WTC11 (cell line): Measurements from ENCODE around the gene SH3GL1. TPM values are rescaled to one million over a fixed set of nuclear protein-coding genes. Genes with fewer than 3 reads are reported as not detected.

Source experiments
- ATAC-seq: fragments of 200-7000 bp; cut with Tn5 transposase; 2 replicates; pipeline ENCODE4 v1.10.0; 2021; ENCODE audit warnings: mild to moderate bottlenecking, moderate library complexity
- CTCF ChIA-PET: fragments of 300-600 bp; sonication (Branson Sonifier 250); formaldehyde crosslinking; loops from one replicate; lab custom pipeline; 2021; ENCODE audit warnings: antibody characterized with exemption; lab: Charles Lee
- POLR2A ChIA-PET: fragments of 350-600 bp; sonication (Branson Sonifier 250); formaldehyde crosslinking; loops from one replicate; lab custom pipeline; 2021; ENCODE audit warnings: antibody characterized with exemption; lab: Charles Lee
- DNase-seq: peaks from one replicate; pipeline ENCODE4 v3.0.0; 2021; ENCODE audit warnings: low spot score
- H3K27ac Mint-ChIP-seq: 2 replicates; pipeline ENCODE4 v1.8.0; 2021; ENCODE audit warnings: mixed read lengths
- H3K27me3 Mint-ChIP-seq: 2 replicates; pipeline ENCODE4 v1.8.0; 2021; ENCODE audit warnings: low read depth, mild to moderate bottlenecking, moderate library complexity, mixed read lengths
- H3K36me3 Mint-ChIP-seq: 2 replicates; pipeline ENCODE4 v1.8.0; 2021; ENCODE audit warnings: mixed read lengths
- H3K4me1 Mint-ChIP-seq: 2 replicates; pipeline ENCODE4 v1.8.0; 2022; ENCODE audit warnings: mixed read lengths
- H3K4me3 Mint-ChIP-seq: 2 replicates; pipeline ENCODE4 v1.8.0; 2021; ENCODE audit warnings: mild to moderate bottlenecking, moderate library complexity, mixed read lengths
- H3K9me3 Mint-ChIP-seq: 2 replicates; pipeline ENCODE4 v1.8.0; 2021; ENCODE audit warnings: mixed read lengths
- EMX1 ChIP-seq: fragments of 250-450 bp; sonication (Bioruptor Pico); IDR thresholded peaks from 2 replicates; pipeline ENCODE4 v1.8.0; 2021; ENCODE audit warnings: mild to moderate bottlenecking
- FOXJ3 ChIP-seq: sonication (generic); formaldehyde crosslinking; IDR thresholded peaks from 2 replicates; pipeline ENCODE4 v1.9.0; 2021; ENCODE audit warnings: missing genetic modification reagents, mild to moderate bottlenecking, borderline replicate concordance
- GRHL2 ChIP-seq: fragments of 250-450 bp; sonication (Bioruptor Pico); IDR thresholded peaks from 2 replicates; pipeline ENCODE4 v1.8.0; 2022; ENCODE audit warnings: mild to moderate bottlenecking, moderate library complexity; ENCODE audit not compliant: insufficient replicate concordance, severe bottlenecking
- HMGA2 ChIP-seq: fragments of 250-450 bp; sonication (Bioruptor Pico); IDR thresholded peaks from 2 replicates; pipeline ENCODE4 v1.4.0; 2021; ENCODE audit warnings: mild to moderate bottlenecking, moderate library complexity
- IRF2 ChIP-seq: sonication (generic); formaldehyde crosslinking; IDR thresholded peaks from 2 replicates; pipeline ENCODE4 v1.8.0; 2022; ENCODE audit warnings: low read depth, missing genetic modification reagents, borderline replicate concordance
- NR2C2 ChIP-seq: sonication (generic); formaldehyde crosslinking; IDR thresholded peaks from 2 replicates; pipeline ENCODE4 v1.8.0; 2022; ENCODE audit warnings: mild to moderate bottlenecking, missing genetic modification reagents
- RELA ChIP-seq: sonication (generic); formaldehyde crosslinking; IDR thresholded peaks from 2 replicates; pipeline ENCODE4 v1.8.1; 2022; ENCODE audit warnings: missing genetic modification reagents, mild to moderate bottlenecking, borderline replicate concordance
- ZNF263 ChIP-seq: sonication (generic); formaldehyde crosslinking; IDR thresholded peaks from 2 replicates; pipeline ENCODE4 v1.8.1; 2022; ENCODE audit warnings: low read depth, mild to moderate bottlenecking, moderate library complexity, missing genetic modification reagents
- ZNF416 ChIP-seq: fragments of 250-450 bp; sonication (Bioruptor Pico); IDR thresholded peaks from 2 replicates; pipeline ENCODE4 v1.9.0; 2021; ENCODE audit warnings: mild to moderate bottlenecking, inconsistent platforms
- ZNF423 ChIP-seq: fragments of 250-450 bp; sonication (Bioruptor Pico); IDR thresholded peaks from 2 replicates; pipeline ENCODE4 v2.1.2; 2022; ENCODE audit warnings: mild to moderate bottlenecking, moderate library complexity
- total RNA-seq: library from RNA; stranded (reverse); gene quantifications from 3 replicates; pipeline ENCODE4 v1.2.3, GENCODE V29; 2021
- TF ChIP-seq, protein P1 (sequence below): sonication (generic); formaldehyde crosslinking; IDR thresholded peaks from 2 replicates; pipeline ENCODE4 v1.8.1; 2022; ENCODE audit warnings: mild to moderate bottlenecking, missing genetic modification reagents, moderate library complexity, borderline replicate concordance
- TF ChIP-seq, protein P2 (sequence below): sonication (generic); formaldehyde crosslinking; IDR thresholded peaks from 2 replicates; pipeline ENCODE4 v1.8.0; 2023; ENCODE audit warnings: missing genetic modification reagents, mild to moderate bottlenecking, borderline replicate concordance
- TF ChIP-seq, protein P3 (sequence below): sonication (generic); formaldehyde crosslinking; IDR thresholded peaks from 2 replicates; pipeline ENCODE4 v1.8.1; 2023; ENCODE audit warnings: mild to moderate bottlenecking, missing genetic modification reagents, moderate library complexity
- TF ChIP-seq, protein P4 (sequence below): fragments of 250-450 bp; sonication (Bioruptor Pico); IDR thresholded peaks from 2 replicates; pipeline ENCODE4 v2.1.2; 2022; ENCODE audit warnings: mild to moderate bottlenecking, moderate library complexity
- TF ChIP-seq, protein P5 (sequence below): sonication (generic); formaldehyde crosslinking; IDR thresholded peaks from 2 replicates; pipeline ENCODE4 v1.8.1; 2023; ENCODE audit warnings: mild to moderate bottlenecking, missing genetic modification reagents
- TF ChIP-seq, protein P6 (sequence below): fragments of 250-450 bp; sonication (Bioruptor Pico); IDR thresholded peaks from 2 replicates; pipeline ENCODE4 v1.9.0; 2021; ENCODE audit warnings: moderate library complexity, mild to moderate bottlenecking, inconsistent platforms, borderline replicate concordance

SH3GL1 gene
- total RNA-seq, 1 experiment from 2014 or later: 109 TPM

DNA sequence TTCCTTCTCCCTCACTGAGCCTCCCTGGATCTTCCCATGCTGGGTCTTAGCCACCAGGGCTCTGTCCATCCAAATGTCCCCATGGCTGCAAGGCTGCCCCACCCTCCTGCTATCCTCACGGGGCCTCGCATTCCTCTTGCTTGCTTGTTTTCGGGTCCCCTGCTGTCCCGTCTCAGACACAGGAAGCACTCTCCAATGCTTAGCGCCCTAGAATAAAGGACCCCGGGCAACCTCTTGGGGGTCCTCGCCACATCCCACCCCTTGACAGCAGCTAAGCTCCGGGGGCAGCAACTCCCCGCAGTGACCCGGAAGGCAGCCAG is 23.7 kb downstream of the SH3GL1 start:
- Mint-ChIP-seq H3K9me3 (no peaks in the 10 kb centered on the region), H3K27ac (peak overlapping the region; percentile 88), H3K36me3 (no peaks in the 10 kb centered on the region), H3K4me3 (no peak overlapping the region), H3K27me3 (no peaks in the 10 kb centered on the region), H3K4me1 (peaks cover 50% of the 10 kb centered on the region)
- no peak for DNase-seq
- ChIA-PET CTCF (interaction anchor here (1.1 to 5.2 kb wide), 10 partner anchors 12 to 147 kb away, joined by 3 to 48 read pairs (median 22); partner anchors contain the start of genes CHAF1A, MPND and SH3GL1), POLR2A (interaction anchor here (1.8 kb wide), 1 partner anchor 15 kb away, joined by 7 read pairs; no protein-coding TSS in a partner anchor)
- TF ChIP-seq, protein P1, sequence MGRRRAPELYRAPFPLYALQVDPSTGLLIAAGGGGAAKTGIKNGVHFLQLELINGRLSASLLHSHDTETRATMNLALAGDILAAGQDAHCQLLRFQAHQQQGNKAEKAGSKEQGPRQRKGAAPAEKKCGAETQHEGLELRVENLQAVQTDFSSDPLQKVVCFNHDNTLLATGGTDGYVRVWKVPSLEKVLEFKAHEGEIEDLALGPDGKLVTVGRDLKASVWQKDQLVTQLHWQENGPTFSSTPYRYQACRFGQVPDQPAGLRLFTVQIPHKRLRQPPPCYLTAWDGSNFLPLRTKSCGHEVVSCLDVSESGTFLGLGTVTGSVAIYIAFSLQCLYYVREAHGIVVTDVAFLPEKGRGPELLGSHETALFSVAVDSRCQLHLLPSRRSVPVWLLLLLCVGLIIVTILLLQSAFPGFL (CRISPR knock-in tag): no peak
- TF ChIP-seq ZNF423 (CRISPR knock-in tag): 0 out of 2 replicates have a peak, but pooled peaks have one; percentile 10
- ATAC-seq: no peak

DNA sequence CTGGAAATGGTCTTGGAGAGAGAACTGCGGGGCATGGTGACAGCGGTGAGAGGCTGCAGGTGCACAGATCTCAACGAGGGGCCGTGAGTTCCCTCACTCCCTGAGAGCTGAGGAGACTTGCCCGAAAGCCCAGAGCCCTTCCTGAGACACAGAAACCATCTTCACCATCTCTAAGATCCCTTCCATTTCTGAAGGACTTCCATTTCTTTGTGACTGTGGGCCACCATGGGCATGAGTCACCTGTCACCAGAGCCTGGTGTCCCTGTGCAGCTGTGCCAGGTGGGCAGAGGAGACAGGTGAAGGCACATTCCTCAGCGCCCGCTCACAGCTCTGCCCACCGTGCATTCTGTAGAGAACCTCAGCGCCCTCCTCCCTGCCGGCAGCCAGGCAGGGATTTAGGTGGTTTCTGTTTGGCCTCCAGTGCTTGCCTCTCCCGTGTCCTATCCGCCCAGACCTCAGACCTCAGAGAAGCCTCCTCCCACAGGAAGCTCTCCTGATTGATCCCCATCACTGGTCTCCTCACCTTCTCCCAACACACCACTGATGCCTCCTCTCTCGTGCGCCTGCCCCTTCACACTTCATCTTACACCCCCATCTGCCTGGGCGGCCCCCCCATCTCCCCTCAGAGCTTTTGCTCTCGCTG is 24.2 kb downstream of the SH3GL1 start:
- Mint-ChIP-seq H3K4me3 (no peak overlapping the region), H3K9me3 (no peaks in the 10 kb centered on the region), H3K36me3 (no peaks in the 10 kb centered on the region), H3K27ac (peak overlapping the region; percentile 88), H3K27me3 (no peaks in the 10 kb centered on the region), H3K4me1 (peaks cover 50% of the 10 kb centered on the region)
- peak; percentile 3; the same call in 1 of the 2 replicates for ATAC-seq
- no peak for DNase-seq
- ChIA-PET CTCF (interaction anchor here (0.6 to 5.2 kb wide), 18 partner anchors 11 to 236 kb away, joined by 3 to 48 read pairs (median 7); partner anchors contain the start of genes CHAF1A, FSD1, MPND and PLIN5), POLR2A (interaction anchor here (1.3 to 1.8 kb wide), 3 partner anchors 13 to 33 kb away, joined by 3 to 7 read pairs (median 6); no protein-coding TSS in a partner anchor)
- no peak for TF ChIP-seq ZNF416 (CRISPR knock-in tag)
- TF ChIP-seq, protein P2, sequence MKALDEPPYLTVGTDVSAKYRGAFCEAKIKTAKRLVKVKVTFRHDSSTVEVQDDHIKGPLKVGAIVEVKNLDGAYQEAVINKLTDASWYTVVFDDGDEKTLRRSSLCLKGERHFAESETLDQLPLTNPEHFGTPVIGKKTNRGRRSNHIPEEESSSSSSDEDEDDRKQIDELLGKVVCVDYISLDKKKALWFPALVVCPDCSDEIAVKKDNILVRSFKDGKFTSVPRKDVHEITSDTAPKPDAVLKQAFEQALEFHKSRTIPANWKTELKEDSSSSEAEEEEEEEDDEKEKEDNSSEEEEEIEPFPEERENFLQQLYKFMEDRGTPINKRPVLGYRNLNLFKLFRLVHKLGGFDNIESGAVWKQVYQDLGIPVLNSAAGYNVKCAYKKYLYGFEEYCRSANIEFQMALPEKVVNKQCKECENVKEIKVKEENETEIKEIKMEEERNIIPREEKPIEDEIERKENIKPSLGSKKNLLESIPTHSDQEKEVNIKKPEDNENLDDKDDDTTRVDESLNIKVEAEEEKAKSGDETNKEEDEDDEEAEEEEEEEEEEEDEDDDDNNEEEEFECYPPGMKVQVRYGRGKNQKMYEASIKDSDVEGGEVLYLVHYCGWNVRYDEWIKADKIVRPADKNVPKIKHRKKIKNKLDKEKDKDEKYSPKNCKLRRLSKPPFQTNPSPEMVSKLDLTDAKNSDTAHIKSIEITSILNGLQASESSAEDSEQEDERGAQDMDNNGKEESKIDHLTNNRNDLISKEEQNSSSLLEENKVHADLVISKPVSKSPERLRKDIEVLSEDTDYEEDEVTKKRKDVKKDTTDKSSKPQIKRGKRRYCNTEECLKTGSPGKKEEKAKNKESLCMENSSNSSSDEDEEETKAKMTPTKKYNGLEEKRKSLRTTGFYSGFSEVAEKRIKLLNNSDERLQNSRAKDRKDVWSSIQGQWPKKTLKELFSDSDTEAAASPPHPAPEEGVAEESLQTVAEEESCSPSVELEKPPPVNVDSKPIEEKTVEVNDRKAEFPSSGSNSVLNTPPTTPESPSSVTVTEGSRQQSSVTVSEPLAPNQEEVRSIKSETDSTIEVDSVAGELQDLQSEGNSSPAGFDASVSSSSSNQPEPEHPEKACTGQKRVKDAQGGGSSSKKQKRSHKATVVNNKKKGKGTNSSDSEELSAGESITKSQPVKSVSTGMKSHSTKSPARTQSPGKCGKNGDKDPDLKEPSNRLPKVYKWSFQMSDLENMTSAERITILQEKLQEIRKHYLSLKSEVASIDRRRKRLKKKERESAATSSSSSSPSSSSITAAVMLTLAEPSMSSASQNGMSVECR (CRISPR knock-in tag): no peak
- no peak for TF ChIP-seq ZNF423 (CRISPR knock-in tag)
- TF ChIP-seq, protein P3, sequence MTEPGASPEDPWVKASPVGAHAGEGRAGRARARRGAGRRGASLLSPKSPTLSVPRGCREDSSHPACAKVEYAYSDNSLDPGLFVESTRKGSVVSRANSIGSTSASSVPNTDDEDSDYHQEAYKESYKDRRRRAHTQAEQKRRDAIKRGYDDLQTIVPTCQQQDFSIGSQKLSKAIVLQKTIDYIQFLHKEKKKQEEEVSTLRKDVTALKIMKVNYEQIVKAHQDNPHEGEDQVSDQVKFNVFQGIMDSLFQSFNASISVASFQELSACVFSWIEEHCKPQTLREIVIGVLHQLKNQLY (CRISPR knock-in tag): no peak
- TF ChIP-seq HMGA2: no peak
- no peak for TF ChIP-seq IRF2 (CRISPR knock-in tag)
- no peak for TF ChIP-seq RELA (CRISPR knock-in tag)
- no peak for TF ChIP-seq ZNF263
- TF ChIP-seq, protein P4, sequence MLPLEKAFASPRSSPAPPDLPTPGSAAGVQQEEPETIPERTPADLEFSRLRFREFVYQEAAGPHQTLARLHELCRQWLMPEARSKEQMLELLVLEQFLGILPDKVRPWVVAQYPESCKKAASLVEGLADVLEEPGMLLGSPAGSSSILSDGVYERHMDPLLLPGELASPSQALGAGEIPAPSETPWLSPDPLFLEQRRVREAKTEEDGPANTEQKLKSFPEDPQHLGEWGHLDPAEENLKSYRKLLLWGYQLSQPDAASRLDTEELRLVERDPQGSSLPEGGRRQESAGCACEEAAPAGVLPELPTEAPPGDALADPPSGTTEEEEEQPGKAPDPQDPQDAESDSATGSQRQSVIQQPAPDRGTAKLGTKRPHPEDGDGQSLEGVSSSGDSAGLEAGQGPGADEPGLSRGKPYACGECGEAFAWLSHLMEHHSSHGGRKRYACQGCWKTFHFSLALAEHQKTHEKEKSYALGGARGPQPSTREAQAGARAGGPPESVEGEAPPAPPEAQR (CRISPR knock-in tag): no peak
- no peak for TF ChIP-seq GRHL2 (CRISPR knock-in tag)
- TF ChIP-seq FOXJ3 (CRISPR knock-in tag): no peak
- TF ChIP-seq, protein P5, sequence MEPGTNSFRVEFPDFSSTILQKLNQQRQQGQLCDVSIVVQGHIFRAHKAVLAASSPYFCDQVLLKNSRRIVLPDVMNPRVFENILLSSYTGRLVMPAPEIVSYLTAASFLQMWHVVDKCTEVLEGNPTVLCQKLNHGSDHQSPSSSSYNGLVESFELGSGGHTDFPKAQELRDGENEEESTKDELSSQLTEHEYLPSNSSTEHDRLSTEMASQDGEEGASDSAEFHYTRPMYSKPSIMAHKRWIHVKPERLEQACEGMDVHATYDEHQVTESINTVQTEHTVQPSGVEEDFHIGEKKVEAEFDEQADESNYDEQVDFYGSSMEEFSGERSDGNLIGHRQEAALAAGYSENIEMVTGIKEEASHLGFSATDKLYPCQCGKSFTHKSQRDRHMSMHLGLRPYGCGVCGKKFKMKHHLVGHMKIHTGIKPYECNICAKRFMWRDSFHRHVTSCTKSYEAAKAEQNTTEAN (CRISPR knock-in tag): no peak
- TF ChIP-seq, protein P6, sequence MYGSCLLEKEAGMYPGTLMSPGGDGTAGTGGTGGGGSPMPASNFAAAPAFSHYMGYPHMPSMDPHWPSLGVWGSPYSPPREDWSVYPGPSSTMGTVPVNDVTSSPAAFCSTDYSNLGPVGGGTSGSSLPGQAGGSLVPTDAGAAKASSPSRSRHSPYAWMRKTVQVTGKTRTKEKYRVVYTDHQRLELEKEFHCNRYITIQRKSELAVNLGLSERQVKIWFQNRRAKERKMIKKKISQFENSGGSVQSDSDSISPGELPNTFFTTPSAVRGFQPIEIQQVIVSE (CRISPR knock-in tag): no peak
- no peak for TF ChIP-seq EMX1 (CRISPR knock-in tag)
- TF ChIP-seq NR2C2: no peak
